ENCODE data around the gene SH3GL2.

SH3GL2 gene

GRCh38 chr9:17725399-17726010 lies 146.6 kb downstream of the SH3GL2 start:
- Histone ChIP-seq H3K27ac (no peak overlapping the region), H3K36me3 (no peaks in the 10 kb centered on the region), H3K9me3 (ENCODE audit: severe bottlenecking) (peaks cover 2% of the 10 kb centered on the region), H3K4me3 (ENCODE audit: low read depth, low read length) (no peak overlapping the region), H3K27me3 (ENCODE audit: insufficient read depth, low read depth, severe bottlenecking) (no peaks in the 10 kb centered on the region)
- TF ChIP-seq CTCF (IDR thresholded peaks at IDR 0.05; ENCODE audit: low read depth, low read length): no peak
- DNase-seq: no peak

- Histone ChIP-seq H3K36me3 (no peaks in the 10 kb centered on the region), H3K9me3 (ENCODE audit: severe bottlenecking) (peaks cover 2% of the 10 kb centered on the region), H3K27me3 (ENCODE audit: insufficient read depth, low read depth, severe bottlenecking) (no peaks in the 10 kb centered on the region), H3K4me3 (ENCODE audit: low read depth, low read length) (no peak overlapping the region), H3K27ac (no peak overlapping the region)
- no peak for DNase-seq
- no peak for TF ChIP-seq CTCF (IDR thresholded peaks at IDR 0.05; ENCODE audit: low read depth, low read length)
These were observed 147.4 kb downstream of the SH3GL2 start for GRCh38 chr9:17726298-17726697.

GRCh38 chr9:17730899-17731298 lies 152.0 kb downstream of the SH3GL2 start:
- Histone ChIP-seq H3K9me3 (ENCODE audit: severe bottlenecking) (no peaks in the 10 kb centered on the region), H3K27ac (no peak overlapping the region), H3K27me3 (ENCODE audit: insufficient read depth, low read depth, severe bottlenecking) (no peaks in the 10 kb centered on the region), H3K36me3 (no peaks in the 10 kb centered on the region), H3K4me3 (ENCODE audit: low read depth, low read length) (no peak overlapping the region)
- DNase-seq: no peak
- TF ChIP-seq CTCF (IDR thresholded peaks at IDR 0.05; ENCODE audit: low read depth, low read length): no peak

- no peak overlapping the region for H3K27ac ChIP-seq
- no peak for TF ChIP-seq CTCF (IDR thresholded peaks at IDR 0.05; ENCODE audit: low read depth, low read length)
- DNase-seq: no peak
These were observed 152.4 kb downstream of the SH3GL2 start for GRCh38 chr9:17731308-17731707.

GRCh38 chr9:17734674-17735073 lies 155.8 kb downstream of the SH3GL2 start:
- no peaks in the 10 kb centered on the region for H3K27me3 ChIP-seq (ENCODE audit: insufficient read depth, low read depth, severe bottlenecking)
- TF ChIP-seq CTCF (IDR thresholded peaks at IDR 0.05; ENCODE audit: low read depth, low read length): no peak
- H3K9me3 ChIP-seq (ENCODE audit: severe bottlenecking): no peaks in the 10 kb centered on the region
- 0 out of 2 replicates have a peak overlapping the region, but pooled peaks have one; percentile 4 for H3K27ac ChIP-seq
- no peaks in the 10 kb centered on the region for H3K36me3 ChIP-seq
- no peak for DNase-seq
- H3K4me3 ChIP-seq (ENCODE audit: low read depth, low read length): no peak overlapping the region

More at GRCh38 chr9:17731308-17731707, 152.4 kb downstream of the SH3GL2 start:
- Histone ChIP-seq H3K4me3 (ENCODE audit: low read depth, low read length) (no peak overlapping the region), H3K9me3 (ENCODE audit: severe bottlenecking) (no peaks in the 10 kb centered on the region), H3K36me3 (no peaks in the 10 kb centered on the region), H3K27me3 (ENCODE audit: insufficient read depth, low read depth, severe bottlenecking) (no peaks in the 10 kb centered on the region)

GRCh38 chr9:17735859-17736258 lies 157.0 kb downstream of the SH3GL2 start:
- no peak overlapping the region for H3K4me3 ChIP-seq (ENCODE audit: low read depth, low read length)
- H3K36me3 ChIP-seq: no peaks in the 10 kb centered on the region
- H3K27me3 ChIP-seq (ENCODE audit: insufficient read depth, low read depth, severe bottlenecking): no peaks in the 10 kb centered on the region
- peak overlapping the region; percentile 63 for H3K27ac ChIP-seq
- peak; percentile 68 for DNase-seq
- no peaks in the 10 kb centered on the region for H3K9me3 ChIP-seq (ENCODE audit: severe bottlenecking)
- TF ChIP-seq CTCF (IDR thresholded peaks at IDR 0.05; ENCODE audit: low read depth, low read length): no peak
